Measurements from ENCODE around the gene CAMK2B.

DNA sequence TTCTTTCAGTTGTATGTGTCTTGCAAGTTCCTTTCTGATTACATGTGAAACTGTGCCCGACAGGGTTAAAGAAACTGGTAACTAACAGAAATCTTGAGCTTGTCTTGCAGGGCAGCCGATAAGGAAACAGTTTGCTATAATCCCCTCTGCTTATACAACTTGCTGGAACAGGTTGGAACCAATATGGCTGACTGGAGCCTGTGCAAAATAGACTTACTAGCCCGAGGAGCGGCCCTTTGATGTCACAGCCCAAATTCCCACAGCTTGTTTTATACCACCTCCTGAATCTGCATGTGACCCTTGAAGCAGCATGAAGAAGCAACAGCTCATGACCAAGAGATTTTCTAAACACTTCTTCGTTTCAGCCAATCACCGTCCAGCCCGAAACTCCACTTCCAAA, 127.9 kb downstream of the CAMK2B start:
- TF ChIP-seq CTCF (conservative IDR thresholded peaks at IDR 0.05) (no peak), ZFX (IDR thresholded peaks at IDR 0.05) (no peak)
